ENCODE measurements around the gene ZNF398. TPM values are rescaled to one million over a fixed set of nuclear protein-coding genes. Genes with fewer than 3 reads are reported as not detected.
"Not testable (repeated sequence)": the region's sequence is repeated elsewhere in the genome, so short reads cannot be mapped to it uniquely, and the experiment has no call there.

ZNF398 gene
- total RNA-seq, 1 donor from 2014 or later, result 10.0 TPM

DNA sequence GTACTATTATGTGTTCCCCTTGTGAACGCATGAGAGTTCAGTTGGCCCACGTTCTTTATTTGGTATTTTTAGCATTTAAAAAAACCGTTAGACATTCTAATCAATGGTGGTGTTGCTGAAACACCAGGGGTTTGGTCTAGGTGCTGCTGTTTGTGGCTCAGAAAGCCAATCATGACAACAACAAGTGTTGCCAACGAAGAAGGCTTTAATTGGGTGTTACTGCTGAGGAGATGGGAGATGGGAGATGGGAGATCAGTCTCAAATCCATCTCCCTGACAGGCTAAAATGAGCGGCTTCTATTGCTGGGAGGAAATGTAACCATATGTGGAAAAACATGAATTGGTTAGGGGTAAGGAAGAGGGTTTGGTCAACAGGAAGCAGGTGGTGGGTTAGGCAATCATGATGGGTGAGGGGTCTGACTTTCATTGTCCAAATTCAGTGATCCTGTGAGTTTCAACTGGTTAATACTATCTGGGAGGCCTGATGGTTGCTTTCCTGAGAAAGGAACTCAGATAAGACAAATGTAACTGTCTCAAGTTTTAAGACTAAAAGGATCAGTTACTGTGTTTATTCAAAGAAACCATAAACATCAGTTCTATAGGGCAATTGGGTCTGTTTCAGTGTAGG lies 16.6 kb upstream of the ZNF398 start:
- no peak for DNase-seq (ENCODE audit: low read depth)
- TF ChIP-seq, protein P1, sequence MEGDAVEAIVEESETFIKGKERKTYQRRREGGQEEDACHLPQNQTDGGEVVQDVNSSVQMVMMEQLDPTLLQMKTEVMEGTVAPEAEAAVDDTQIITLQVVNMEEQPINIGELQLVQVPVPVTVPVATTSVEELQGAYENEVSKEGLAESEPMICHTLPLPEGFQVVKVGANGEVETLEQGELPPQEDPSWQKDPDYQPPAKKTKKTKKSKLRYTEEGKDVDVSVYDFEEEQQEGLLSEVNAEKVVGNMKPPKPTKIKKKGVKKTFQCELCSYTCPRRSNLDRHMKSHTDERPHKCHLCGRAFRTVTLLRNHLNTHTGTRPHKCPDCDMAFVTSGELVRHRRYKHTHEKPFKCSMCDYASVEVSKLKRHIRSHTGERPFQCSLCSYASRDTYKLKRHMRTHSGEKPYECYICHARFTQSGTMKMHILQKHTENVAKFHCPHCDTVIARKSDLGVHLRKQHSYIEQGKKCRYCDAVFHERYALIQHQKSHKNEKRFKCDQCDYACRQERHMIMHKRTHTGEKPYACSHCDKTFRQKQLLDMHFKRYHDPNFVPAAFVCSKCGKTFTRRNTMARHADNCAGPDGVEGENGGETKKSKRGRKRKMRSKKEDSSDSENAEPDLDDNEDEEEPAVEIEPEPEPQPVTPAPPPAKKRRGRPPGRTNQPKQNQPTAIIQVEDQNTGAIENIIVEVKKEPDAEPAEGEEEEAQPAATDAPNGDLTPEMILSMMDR (IDR thresholded peaks at IDR 0.05; ENCODE audit: insufficient read depth, low read length, severe bottlenecking), result no peak
- H3K4me3 ChIP-seq (ENCODE audit: low read depth, low read length), result no peak overlapping the region
- H3K36me3 ChIP-seq (ENCODE audit: control insufficient read depth, insufficient read depth, low read length), result peaks cover 2% of the 10 kb centered on the region
- FAIRE-seq, result no peak
- H3K27me3 ChIP-seq (ENCODE audit: control insufficient read depth, insufficient read depth, low read length), result no peaks in the 10 kb centered on the region

DNA sequence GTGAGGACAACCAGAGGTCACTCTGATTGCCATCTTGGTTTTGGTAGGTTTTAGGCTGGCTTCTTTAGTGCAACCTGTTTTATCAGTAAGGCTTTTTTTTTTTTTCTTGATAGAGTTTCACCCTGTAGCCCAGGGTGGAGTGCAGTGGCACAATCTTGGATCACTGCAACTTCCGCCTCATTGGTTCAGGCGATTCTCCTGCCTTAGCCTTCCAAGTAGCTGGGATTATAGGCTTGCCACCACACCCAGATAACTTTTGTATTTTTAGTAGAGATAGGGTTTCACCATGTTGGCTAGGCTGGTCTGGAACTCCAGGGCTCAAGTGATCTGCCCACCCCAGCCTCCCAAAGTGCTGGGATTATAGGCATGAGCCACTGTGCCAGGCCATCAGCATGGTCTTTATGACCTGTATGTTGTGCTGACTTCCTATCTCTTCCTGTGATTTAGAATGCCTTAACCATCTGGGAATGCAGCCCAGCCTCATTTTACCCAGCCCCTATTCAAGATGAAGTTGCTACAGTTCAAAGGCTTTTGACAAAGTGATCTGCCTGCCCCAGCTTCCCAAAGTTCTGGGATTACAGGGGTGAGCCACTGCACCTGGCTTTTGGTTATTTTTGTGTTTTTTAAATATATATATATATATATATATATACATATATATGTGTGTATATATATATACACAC lies 14.1 kb upstream of the ZNF398 start:
- TF ChIP-seq, protein P1 (IDR thresholded peaks at IDR 0.05; ENCODE audit: insufficient read depth, low read length, severe bottlenecking), result no peak
- H3K27me3 ChIP-seq (ENCODE audit: control insufficient read depth, insufficient read depth, low read length), result no peaks in the 10 kb centered on the region
- no peak overlapping the region for H3K4me3 ChIP-seq (ENCODE audit: low read depth, low read length)
- DNase-seq (ENCODE audit: low read depth), result no peak
- FAIRE-seq, result no peak
- peaks cover 2% of the 10 kb centered on the region for H3K36me3 ChIP-seq (ENCODE audit: control insufficient read depth, insufficient read depth, low read length)

DNA sequence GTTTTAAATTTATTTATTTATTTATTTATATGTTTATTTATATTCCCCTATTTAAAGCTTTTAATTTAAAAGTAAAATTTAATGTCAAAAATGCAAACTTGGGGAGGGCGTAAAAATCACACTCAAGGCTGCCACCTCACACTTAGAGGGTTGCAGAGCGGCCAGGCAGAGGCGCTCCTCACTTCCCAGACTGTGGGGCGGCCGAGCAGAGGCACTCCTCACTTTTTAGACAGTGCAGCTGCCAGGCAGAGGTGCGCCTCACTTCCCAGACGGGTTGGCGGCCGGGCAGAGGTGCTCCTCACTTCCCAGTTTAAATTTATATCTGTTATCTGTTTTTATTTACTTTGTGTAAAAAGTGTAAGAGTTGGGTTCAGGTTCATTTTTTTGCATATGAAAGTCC lies 11.1 kb upstream of the ZNF398 start:
- TF ChIP-seq, protein P1 (IDR thresholded peaks at IDR 0.05; ENCODE audit: insufficient read depth, low read length, severe bottlenecking), result no peak
- DNase-seq (ENCODE audit: low read depth) (no peak), FAIRE-seq (no peak)
- H3K36me3 ChIP-seq (ENCODE audit: control insufficient read depth, insufficient read depth, low read length), result no peaks in the 10 kb centered on the region
- no peaks in the 10 kb centered on the region for H3K27me3 ChIP-seq (ENCODE audit: control insufficient read depth, insufficient read depth, low read length)
- H3K4me3 ChIP-seq (ENCODE audit: low read depth, low read length), result no peak overlapping the region

DNA sequence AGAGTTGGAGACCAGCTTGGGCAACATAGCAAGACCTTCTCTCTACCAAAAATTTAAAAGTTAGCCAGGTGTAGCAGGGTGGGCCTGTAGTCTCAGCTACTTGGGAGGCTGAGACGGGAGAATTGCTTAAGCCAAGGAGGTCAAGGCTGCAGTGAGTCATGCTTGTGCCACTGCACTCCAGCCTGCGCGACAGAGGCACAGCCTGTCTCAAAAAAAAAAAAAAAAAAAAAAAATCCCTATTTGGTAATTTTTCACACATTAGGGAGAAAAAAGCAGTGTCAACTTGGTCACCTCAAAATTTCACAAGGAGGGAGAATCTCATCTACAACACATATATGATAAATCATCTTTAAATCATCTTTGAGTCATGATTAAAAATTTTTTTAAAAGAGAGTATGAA lies 6.4 kb upstream of the ZNF398 start:
- Histone ChIP-seq H3K4me3 (ENCODE audit: low read depth, low read length) (no peak overlapping the region), H3K27me3 (ENCODE audit: control insufficient read depth, insufficient read depth, low read length) (no peaks in the 10 kb centered on the region), H3K36me3 (ENCODE audit: control insufficient read depth, insufficient read depth, low read length) (no peaks in the 10 kb centered on the region)
- FAIRE-seq (no peak), DNase-seq (ENCODE audit: low read depth) (no peak)
- TF ChIP-seq, protein P1 (IDR thresholded peaks at IDR 0.05; ENCODE audit: insufficient read depth, low read length, severe bottlenecking), result no peak

DNA sequence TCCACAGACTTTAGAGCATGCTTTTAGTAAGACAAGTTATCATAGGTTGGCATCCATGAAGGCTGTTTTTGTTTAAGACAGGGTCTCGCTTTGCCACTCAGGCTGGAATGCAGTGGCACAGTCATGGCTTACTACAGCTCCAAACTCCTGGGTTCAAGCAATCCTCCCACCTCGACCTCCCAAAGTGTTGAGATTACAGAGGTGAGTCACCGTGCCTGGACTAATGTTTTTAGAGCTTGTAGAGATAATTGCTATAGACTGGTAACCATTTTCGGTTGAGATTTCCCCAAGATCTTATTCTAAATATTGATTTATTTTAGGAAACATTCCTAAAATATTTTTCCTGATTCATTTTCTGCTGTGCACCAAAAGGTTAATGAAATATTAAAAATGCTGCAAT lies 5.4 kb upstream of the ZNF398 start:
- Histone ChIP-seq H3K4me3 (ENCODE audit: low read depth, low read length) (no peak overlapping the region), H3K27me3 (ENCODE audit: control insufficient read depth, insufficient read depth, low read length) (no peaks in the 10 kb centered on the region), H3K36me3 (ENCODE audit: control insufficient read depth, insufficient read depth, low read length) (no peaks in the 10 kb centered on the region)
- TF ChIP-seq, protein P1 (IDR thresholded peaks at IDR 0.05; ENCODE audit: insufficient read depth, low read length, severe bottlenecking), result no peak
- DNase-seq (ENCODE audit: low read depth), result no peak
- FAIRE-seq, result no peak

DNA sequence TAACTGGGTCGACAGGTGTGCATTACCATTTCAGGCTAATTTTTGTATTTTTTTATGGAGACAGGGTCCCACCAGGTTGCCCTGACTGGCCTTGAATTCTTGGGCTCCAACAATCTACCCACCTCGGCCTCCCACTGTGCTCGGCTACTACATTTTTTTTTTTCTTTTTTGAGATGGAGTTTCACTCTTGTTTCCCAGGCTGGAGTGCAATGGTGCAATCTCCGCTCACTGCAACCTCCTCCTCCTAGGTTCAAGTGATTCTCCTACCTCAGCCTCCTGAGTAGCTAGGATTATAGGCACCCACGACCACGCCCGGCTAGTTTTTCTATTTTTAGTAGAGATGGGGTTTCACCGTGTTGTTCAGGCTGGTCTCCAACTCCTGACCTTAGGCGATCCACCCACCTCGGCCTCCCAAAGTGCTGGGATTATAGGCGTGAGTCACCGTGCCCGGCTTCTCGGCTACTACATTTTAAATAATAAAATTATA lies 2.8 kb upstream of the ZNF398 start:
- not testable (repeated sequence) for FAIRE-seq; H3K27me3 ChIP-seq (ENCODE audit: control insufficient read depth, insufficient read depth, low read length); H3K36me3 ChIP-seq (ENCODE audit: control insufficient read depth, insufficient read depth, low read length); DNase-seq (ENCODE audit: low read depth)
- H3K4me3 ChIP-seq (ENCODE audit: low read depth, low read length), result peak overlapping the region; percentile 33
